Endothelial cell (in vitro differentiated cells): ENCODE data around the gene ECM2. TPM values are rescaled to one million over a fixed set of nuclear protein-coding genes. Genes with fewer than 3 reads are reported as not detected.

Source experiments
- DNase-seq: peaks from one replicate; pipeline ENCODE4 v3.0.0; 2021; ENCODE audit warnings: low spot score
- H3K27ac Mint-ChIP-seq: one replicate; pipeline ENCODE4 v1.8.0; 2021; ENCODE audit warnings: mixed read lengths, inconsistent platforms; ENCODE audit not compliant: unreplicated experiment
- H3K27me3 Mint-ChIP-seq: one replicate; pipeline ENCODE4 v1.8.0; 2021; ENCODE audit warnings: mild to moderate bottlenecking, moderate library complexity, mixed read lengths, inconsistent platforms; ENCODE audit not compliant: unreplicated experiment
- H3K36me3 Mint-ChIP-seq: one replicate; pipeline ENCODE4 v1.8.0; 2021; ENCODE audit warnings: mild to moderate bottlenecking, low read depth, mixed read lengths, inconsistent platforms; ENCODE audit not compliant: unreplicated experiment
- H3K4me1 Mint-ChIP-seq: one replicate; pipeline ENCODE4 v1.8.0; 2021; ENCODE audit warnings: mild to moderate bottlenecking, mixed read lengths, inconsistent platforms; ENCODE audit not compliant: unreplicated experiment
- H3K4me3 Mint-ChIP-seq: one replicate; pipeline ENCODE4 v1.8.0; 2021; ENCODE audit warnings: mild to moderate bottlenecking, mixed read lengths, inconsistent platforms; ENCODE audit not compliant: unreplicated experiment
- H3K9me3 Mint-ChIP-seq: one replicate; pipeline ENCODE4 v1.8.0; 2021; ENCODE audit warnings: mixed read lengths, inconsistent platforms; ENCODE audit not compliant: unreplicated experiment
- total RNA-seq: library from RNA; stranded (reverse); fragmentation: NEBNext Ultra II Directional; extraction: Animal tissue kit (Norgen Biotek cat#: 25700); gene quantifications from one replicate; pipeline ENCODE4 v1.2.1, GENCODE V29; 2021; ENCODE audit not compliant: unreplicated experiment
- TF ChIP-seq, protein P1 (sequence below): fragments of 200-600 bp; sonication (generic); IDR thresholded peaks from one replicate; pipeline ENCODE4 v1.5.0; 2021; ENCODE audit warnings: antibody characterized with exemption; ENCODE audit not compliant: unreplicated experiment

Gene ECM2
- total RNA-seq, 1 donor from 2014 or later: not detected

- DNase-seq: no peak
- H3K4me3 Mint-ChIP-seq: no peak overlapping the region
- no peaks in the 10 kb centered on the region for H3K36me3 Mint-ChIP-seq
- H3K4me1 Mint-ChIP-seq: no peaks in the 10 kb centered on the region
- no peaks in the 10 kb centered on the region for H3K9me3 Mint-ChIP-seq
- no peak overlapping the region for H3K27ac Mint-ChIP-seq
- H3K27me3 Mint-ChIP-seq: no peaks in the 10 kb centered on the region
- TF ChIP-seq, protein P1, sequence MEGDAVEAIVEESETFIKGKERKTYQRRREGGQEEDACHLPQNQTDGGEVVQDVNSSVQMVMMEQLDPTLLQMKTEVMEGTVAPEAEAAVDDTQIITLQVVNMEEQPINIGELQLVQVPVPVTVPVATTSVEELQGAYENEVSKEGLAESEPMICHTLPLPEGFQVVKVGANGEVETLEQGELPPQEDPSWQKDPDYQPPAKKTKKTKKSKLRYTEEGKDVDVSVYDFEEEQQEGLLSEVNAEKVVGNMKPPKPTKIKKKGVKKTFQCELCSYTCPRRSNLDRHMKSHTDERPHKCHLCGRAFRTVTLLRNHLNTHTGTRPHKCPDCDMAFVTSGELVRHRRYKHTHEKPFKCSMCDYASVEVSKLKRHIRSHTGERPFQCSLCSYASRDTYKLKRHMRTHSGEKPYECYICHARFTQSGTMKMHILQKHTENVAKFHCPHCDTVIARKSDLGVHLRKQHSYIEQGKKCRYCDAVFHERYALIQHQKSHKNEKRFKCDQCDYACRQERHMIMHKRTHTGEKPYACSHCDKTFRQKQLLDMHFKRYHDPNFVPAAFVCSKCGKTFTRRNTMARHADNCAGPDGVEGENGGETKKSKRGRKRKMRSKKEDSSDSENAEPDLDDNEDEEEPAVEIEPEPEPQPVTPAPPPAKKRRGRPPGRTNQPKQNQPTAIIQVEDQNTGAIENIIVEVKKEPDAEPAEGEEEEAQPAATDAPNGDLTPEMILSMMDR: no peak
Measured at GRCh38 chr9:92550765-92551164, 15.0 kb upstream of the ECM2 start.

- TF ChIP-seq, protein P1: no peak
- peaks cover 1% of the 10 kb centered on the region for H3K27me3 Mint-ChIP-seq
- no peak overlapping the region for H3K4me3 Mint-ChIP-seq
- H3K27ac Mint-ChIP-seq: no peak overlapping the region
- no peak for DNase-seq
- no peaks in the 10 kb centered on the region for H3K9me3 Mint-ChIP-seq
- H3K36me3 Mint-ChIP-seq: peaks cover 4% of the 10 kb centered on the region
- H3K4me1 Mint-ChIP-seq: no peaks in the 10 kb centered on the region
Measured at GRCh38 chr9:92547356-92547755, 11.6 kb upstream of the ECM2 start.

DNA sequence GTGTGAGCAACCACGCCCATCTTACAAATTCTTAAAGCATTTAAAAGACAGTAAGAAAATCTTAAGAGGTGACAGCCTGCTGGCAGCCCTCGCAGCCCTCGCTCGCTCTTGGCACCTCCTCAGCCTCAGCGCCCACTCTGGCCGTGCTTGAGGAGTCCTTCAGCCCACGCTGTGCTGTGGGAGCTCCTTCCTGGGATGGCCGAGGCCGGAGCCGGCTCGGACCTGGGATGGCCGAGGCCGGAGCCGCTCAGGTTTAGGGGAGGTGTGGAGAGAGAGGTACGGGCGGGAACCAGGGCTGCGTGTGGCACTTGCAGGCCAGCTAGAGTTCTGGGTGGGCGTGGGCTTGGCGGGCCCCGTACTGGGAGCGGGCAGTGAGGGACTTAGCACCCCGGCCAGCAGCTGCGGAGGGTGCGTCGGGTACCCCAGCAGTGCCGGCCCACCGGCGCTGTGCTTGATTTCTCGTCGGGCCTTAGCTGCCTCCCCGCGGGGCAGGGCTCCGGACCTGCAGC, 9.3 kb upstream of the ECM2 start:
- H3K36me3 Mint-ChIP-seq: peaks cover 4% of the 10 kb centered on the region
- DNase-seq: no peak
- peaks cover 1% of the 10 kb centered on the region for H3K27me3 Mint-ChIP-seq
- H3K4me3 Mint-ChIP-seq: no peak overlapping the region
- H3K4me1 Mint-ChIP-seq: no peaks in the 10 kb centered on the region
- TF ChIP-seq, protein P1: no peak
- no peak overlapping the region for H3K27ac Mint-ChIP-seq
- H3K9me3 Mint-ChIP-seq: no peaks in the 10 kb centered on the region

DNA sequence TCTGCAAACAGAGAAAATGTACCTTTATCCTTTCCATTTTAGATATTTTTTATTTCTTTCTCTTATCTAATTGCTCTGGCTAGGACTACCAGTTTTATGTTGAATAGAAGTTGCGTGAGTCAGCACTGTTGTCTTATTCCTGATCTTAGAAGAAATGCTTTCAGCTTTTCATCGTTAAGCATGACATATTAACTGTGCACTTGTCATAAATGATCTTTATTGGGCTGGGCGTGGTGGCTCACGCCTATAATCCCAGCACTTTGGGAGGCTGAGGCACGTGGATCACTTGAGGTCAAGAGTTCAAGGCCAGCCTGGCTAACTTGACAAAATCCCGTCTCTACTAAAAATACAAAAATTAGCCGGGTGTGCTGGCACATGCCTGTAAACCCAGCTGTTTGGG, 8.2 kb upstream of the ECM2 start:
- no peak for DNase-seq
- H3K4me3 Mint-ChIP-seq: no peak overlapping the region
- no peaks in the 10 kb centered on the region for H3K9me3 Mint-ChIP-seq
- no peak overlapping the region for H3K27ac Mint-ChIP-seq
- TF ChIP-seq, protein P1: no peak
- peaks cover 4% of the 10 kb centered on the region for H3K36me3 Mint-ChIP-seq
- peaks cover 1% of the 10 kb centered on the region for H3K27me3 Mint-ChIP-seq
- H3K4me1 Mint-ChIP-seq: no peaks in the 10 kb centered on the region

- H3K4me3 Mint-ChIP-seq: no peak overlapping the region
- no peak for DNase-seq
- no peaks in the 10 kb centered on the region for H3K36me3 Mint-ChIP-seq
- no peaks in the 10 kb centered on the region for H3K27me3 Mint-ChIP-seq
- H3K9me3 Mint-ChIP-seq: no peaks in the 10 kb centered on the region
- no peaks in the 10 kb centered on the region for H3K4me1 Mint-ChIP-seq
- TF ChIP-seq, protein P1: no peak
- H3K27ac Mint-ChIP-seq: no peak overlapping the region
Measured at GRCh38 chr9:92538541-92538940, 2.8 kb upstream of the ECM2 start.
